Stimulated activated CD4-positive, alpha-beta T cell treated with anti-CD3 and anti-CD28 coated beads, TNF-alpha, amount 100 ng/mL, for 1 hour (primary cell): ENCODE results near the gene BOD1L1.
A peak's percentile ranks its signal among the peaks of the same experiment; 100 is the strongest.
"Not testable (repeated sequence)": the region's sequence is repeated elsewhere in the genome, so short reads cannot be mapped to it uniquely, and the experiment has no call there.

Experiments used
- DNase-seq, 3 donors: peaks; one replicate each; pipeline ENCODE4 v3.0.0-alpha.2; 2020; ENCODE audit warnings: low read depth in 3 of 3, low spot score in 1 of 3

BOD1L1 gene

DNA sequence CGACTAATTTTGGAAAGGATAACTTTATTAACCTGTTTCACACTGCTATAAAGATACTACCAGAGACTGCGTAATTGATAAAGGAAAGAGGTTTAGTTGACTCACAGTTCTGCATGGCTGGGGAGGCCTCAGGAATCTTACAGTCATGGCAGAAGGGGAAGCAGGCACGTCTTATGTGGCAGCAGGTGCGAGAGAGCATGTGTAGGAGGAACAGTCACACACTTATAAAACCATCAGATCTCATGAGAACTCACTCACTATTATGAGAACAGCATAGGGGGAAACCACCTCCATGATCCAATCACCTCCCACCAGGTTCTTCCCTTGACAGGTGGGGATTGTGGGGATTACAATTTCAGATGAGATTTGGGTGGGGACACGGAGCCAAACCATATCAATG, 67.4 kb downstream of the BOD1L1 start:
- DNase-seq: not testable (repeated sequence)

DNA sequence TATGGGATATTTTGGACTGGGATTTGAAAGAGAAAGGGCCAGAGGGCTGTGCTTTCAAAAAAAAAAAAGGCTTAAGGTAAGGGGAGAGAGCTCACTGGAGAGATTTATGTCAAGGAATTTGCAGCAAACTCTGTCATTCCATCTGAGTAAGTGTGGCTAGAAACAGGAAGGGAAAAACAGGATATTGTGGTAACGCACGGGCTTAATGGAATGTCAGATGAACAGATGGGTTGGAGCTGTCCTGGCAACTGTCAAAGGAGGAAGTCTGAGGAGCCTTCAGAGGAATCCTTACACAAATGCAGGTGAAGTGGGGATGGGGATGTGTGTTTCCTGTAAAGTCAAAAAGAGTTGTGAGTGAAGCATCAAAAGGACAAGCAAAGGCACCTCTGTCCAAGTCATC, 68.1 kb downstream of the BOD1L1 start:
- DNase-seq: no peak

DNA sequence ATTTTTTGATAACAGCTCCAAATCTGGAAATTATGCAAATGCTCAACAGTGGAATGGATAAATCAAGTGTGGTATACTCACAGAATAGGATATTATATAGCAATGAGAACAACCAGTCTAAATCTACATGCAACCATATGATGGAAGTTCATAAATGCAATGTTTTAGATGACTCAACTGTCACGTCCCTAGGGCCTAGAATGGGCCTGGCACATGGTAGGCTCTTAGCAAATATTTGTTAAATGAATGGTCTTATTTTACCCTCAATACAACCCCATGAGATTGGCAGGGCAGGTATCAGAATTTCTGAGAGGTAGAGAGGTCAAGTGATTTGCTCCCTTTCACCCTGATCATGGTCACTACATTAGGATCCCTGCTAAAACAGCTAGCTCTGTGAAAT, 68.6 kb downstream of the BOD1L1 start:
- no peak for DNase-seq

DNA sequence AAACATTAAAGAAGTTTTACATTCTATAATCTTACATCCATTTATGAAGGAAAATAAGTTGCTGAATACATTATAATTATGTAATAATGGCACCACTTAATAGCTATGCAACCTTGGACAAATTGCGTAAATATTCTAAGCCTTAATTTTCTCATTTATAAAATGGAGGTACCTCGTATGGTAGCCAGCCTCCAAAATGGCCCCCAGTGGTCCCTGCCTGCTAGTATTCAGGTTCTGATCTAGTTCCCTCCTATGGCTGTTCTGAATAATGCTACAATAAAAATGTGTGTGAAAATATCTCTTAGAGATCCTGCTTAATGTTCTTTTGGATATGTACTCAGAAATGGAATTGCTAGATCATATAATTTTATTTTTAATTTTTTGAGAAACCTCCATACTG, 72.2 kb downstream of the BOD1L1 start:
- DNase-seq: no peak

DNA sequence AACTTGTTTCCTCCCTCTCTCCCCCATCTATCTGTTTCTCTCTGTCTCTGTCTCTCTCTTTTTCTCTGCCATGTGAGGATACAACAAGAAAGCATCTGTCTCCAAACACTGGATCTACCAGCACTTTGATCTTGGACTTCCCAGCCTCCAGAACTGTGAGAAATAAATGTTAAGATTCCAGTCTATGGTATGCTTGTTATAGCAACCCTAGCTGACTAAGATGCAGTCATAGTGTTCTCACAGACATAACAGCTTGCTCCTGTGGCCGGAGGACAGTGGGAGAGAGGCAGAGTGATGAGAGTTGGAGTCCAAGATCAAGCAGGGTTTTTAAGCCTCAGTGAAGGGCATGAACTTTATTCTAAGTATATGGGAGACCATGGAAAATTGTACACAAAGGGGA, 74.4 kb downstream of the BOD1L1 start:
- DNase-seq: no peak

DNA sequence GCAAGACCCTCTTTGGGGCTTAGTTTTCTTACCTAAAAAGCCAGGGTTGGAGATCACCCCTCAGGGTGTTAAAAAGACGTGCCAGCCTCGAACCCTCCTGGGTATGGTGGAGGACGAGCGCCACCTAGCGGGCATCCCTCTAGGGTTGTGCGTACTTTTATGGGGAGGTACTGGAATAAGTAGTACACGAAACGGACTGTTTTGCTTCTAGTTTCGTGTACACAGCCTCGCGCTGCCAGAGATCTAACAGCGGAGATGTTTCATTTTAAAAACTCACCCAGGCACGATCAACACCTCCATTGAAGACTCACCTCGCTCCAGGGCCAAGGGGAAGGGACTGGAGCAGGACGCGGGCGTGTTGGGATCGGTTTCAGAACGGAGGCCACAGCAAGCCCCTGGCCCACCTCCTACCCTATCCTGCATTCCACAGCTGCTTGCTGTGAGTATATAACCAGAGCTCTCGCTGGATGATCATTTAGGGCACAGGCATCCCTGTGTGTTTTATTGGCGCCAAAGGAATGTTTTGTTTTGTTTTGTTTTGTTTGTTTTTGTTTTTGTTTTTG, 78.5 kb downstream of the BOD1L1 start:
- peak; percentile 42 to 88 (median 53) for DNase-seq

DNA sequence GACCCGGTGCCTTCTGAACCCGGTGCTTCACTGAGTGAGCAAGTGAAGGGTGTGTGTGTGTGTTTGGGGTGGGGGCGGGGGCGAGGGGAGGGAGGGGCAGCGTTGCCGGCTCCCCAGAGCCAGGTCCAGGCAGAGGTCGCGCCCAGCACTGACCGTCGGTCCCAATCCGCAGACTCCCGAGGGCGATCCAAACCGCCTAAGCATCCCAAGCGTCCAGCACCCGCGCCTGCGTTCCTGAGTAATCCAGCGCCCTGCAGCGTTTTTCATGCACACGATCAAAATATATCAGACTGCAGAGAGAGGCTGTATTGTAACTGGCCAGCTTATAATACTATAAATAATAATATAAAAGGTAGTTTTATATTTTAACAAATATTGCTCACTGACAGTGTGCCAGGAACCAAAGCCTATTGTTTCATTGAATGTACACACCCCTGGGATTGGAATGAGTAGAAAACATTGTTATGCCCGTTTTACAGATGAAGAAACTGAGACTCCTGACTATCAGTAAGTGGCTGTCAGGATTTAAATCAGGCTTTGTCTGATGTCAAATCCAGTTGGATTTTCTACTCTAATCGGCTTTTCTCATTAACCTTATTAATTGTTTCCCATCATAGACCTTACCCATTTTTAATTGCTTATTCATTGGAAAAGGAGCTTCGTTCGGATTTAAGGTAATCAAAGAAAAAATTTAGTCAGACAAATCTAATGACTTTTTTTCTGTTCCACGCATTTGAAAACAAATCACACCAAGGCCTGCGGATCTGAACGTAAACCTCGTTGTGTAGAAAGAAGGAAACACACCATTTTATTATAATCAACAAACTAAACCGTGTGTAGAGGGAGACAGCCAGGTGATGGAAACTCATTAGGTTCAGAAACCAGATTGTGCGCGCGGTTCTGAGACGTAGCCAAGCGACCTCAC, 79.2 kb downstream of the BOD1L1 start:
- no peak for DNase-seq

DNA sequence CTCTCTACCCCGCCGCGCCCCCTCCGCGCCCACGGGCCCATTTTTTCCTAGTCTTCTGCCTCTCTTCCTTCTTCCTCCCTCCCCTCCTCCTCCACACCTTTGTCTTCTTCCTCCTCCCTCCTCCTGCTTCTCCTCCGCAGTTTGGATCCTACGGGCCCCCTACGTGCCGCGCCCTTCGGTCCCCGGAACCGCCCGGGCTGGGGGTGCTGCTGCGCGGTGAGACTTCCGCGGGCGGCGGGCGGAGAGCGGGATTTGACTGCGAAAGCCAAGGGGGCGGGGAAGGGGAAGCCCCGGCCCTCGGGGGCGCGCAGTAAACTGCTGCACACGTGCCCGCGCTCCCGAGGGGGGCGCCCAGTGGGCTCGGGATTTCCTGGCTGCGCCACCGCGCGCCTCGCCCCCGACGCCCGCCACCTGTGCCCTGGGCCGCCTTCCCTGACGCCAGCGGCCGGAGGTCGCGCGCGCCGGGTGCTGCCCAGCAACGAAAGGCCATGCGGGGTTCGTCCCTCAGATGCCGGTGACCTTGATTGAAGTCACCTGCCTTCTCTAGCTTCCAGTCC, 80.0 kb downstream of the BOD1L1 start:
- DNase-seq: no peak

DNA sequence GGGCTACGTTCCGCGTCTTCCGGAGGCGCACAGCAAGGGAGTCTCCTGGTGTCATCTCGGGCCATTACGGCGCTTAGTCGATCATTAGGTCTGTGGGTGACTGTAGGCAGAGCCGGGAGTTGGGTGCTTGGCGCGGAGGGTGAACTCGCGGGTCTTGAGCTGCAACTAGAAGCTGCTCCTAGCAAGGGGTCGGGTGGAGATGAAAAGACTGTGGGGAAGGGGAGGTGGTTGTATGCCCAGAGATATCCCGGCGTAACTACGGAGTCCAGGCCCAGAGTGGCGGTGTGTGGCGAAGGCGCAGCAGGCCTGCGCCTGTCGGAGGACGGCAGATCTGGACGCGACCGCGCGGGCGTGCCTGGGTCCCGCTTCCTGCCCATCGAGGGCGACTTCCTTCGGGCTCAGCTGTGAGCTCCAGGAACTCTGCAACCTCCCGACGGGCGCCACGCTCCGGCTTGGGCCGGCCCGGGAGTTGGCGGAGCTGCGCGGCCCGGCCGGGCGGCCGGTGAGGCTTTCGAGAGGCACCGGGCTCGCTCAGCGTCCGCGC, 80.5 kb downstream of the BOD1L1 start:
- no peak for DNase-seq

DNA sequence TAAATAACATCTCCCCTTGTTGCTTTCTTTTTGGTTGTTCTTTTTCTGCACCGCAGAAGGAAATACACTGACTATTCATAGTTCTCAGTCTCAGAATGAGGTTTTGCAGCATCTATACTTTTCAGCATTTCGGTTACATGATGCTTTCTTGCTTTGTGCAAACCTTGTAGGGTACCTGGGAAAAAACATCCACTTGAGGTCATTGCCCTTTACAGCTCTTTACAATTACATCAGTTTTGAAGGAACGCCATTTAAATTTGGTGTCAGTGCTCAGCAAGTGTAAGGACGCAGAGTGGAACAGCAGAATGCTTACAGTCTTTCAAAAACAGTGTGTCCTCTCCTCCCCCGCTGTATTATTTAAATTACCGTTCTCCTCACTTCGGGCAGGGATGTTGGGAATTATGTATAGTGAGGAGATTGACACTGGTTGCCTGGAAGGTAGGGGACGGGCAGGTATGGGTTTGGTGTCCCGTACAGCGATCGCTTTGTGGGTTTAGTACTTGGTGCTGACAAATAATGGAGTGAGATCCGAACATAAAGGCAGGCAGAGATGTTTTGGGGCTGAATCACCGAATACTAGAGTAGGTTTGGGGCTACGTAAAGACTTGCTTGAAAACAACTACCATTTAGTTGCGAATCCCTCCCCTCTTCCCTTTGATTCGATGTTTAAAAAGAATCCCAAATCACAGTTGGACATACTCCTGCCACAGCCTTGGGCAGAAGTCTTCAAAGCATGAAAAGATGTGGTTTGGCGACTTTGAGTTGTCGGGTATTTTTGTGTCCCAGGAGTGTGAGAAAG, 81.2 kb downstream of the BOD1L1 start:
- DNase-seq: no peak

DNA sequence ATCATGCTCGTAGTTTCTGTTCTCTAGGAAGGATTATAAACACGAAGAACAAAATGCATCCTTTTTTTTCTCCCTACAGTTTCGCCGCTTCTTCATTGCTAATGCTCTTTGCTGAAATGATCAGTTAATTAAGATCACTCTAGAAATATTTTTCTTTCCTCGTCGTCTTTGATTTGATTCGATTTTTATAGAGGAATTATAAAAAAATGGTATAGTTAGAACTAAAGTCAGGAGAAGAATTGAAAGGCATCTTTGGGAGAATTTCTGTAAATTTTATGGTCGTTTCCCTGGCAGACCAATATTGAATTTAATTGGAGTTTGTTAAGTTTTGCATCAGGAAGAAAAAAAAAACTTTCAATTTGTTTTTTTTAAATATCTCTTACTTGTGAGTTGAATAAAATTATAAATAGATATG, 82.1 kb downstream of the BOD1L1 start:
- DNase-seq: no peak

DNA sequence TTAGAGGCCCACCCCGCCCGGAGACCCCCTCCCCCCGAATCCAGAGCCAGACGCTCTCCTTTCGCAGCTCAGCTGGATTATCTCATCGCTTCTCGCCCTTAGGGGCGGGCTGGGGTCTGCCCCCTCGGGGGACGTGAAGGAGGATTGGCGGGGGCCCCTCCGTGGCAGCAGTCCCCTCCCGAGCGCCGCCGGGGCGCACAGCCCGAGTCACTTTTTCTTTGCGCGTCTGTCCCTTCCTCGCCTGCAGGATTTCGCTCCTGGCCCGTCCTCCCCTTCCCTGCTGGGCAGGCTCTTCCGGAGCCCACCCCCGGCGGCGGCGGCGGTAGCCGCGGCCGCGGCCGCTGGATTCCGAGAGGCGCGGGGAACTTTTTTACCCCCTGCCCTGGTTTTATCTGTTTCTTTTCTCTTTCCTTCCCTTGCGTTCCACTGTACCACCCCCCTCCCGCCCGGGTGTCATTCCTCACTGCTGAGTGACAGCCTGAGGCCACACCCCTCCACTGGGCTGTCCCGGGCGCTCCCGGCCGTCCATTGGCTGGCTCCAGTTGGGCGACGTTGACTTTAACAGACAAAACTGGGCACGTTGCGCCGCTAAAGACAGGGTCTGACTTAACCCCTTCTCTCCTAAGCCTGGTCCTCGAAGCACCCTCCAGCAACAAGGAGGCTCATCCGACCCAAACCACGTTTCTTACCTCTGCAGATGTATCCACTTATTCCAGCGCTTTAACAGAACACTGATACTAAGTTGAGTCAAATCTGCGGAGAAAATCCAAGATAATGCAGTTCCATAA, 82.7 kb downstream of the BOD1L1 start:
- no peak for DNase-seq

DNA sequence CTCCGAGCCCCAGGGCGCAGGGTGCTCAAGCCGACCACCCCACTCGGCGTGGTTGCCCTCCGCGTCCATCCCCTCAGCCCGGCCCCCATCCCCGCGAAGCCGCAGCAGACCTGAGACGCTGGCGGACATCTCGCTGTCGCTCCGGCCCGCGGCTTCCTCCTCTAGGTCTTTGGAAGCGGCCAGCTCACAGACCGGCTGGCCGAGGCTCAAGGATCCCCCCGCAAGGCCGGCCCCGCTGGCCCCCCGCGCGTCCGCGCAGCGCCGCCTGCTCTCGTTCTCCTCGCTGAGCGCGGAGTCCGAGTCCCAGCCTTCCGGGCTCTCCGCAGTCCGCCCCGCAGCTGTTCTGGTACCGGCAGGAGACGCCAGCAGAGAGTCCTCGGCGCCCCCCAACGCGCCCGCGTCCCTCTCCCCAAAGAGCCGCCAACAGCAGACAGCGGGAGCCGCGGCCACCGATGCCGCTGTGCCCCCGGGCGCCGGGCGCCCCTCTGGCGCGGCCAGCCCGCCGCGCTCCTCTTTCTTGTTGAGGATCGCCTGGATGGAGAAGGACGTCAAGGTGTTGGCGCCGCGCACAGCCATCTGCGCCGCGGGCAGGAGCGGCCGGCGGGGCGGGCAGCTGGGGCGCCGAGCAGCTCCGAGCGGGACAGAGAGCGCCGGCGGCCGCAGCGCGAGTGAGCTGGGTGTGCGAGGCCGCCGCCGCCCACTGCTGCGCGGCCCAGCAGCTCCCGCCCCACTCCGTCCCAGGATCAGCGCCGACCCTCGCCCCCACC, 83.5 kb downstream of the BOD1L1 start, which contains the start of gene NKX3-2:
Gene NKX3-2 (minus strand): TSS at position 670 of the 767 bp plus-strand sequence. CDS start 94 bp downstream, at position 576.
- no peak for DNase-seq

DNA sequence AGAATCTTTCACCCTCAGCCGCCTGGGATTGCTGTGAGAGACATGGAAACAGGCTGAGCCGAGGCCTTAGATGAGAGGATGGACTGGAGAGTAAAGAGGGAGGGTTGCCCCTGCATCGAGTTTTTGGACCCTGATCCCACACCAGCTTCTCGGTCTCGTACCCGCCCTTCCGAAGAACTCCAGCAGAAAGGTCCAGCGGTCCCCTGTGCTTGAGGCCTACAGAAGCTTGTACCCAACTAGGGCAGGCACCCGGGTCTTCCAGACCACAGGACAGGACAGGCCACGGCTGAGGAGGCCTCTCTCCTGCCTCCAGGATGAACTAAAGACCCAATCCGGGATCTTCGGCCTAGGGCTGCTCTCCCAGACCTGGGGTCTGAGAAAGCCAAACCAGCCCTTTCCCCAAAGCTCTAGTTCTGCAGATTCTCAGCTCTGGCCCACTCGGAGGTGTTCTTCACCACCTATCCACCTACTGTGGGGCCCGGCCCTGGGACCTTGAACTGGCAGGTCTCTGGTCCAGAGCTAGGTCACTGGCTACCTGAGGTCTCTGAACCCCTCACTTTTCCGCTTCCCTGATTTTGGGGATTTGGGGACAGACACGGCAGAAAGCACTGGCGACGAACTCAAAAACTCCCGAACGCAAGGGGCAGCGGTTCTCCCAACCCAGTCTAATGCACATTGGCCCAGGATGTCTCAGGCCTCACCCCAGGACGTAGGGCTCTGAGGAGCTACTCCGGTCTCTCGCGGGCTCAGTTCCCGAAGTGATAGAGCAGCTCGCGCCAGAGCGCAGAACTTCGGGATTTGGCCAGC, 84.3 kb downstream of the BOD1L1 start:
- DNase-seq: no peak

DNA sequence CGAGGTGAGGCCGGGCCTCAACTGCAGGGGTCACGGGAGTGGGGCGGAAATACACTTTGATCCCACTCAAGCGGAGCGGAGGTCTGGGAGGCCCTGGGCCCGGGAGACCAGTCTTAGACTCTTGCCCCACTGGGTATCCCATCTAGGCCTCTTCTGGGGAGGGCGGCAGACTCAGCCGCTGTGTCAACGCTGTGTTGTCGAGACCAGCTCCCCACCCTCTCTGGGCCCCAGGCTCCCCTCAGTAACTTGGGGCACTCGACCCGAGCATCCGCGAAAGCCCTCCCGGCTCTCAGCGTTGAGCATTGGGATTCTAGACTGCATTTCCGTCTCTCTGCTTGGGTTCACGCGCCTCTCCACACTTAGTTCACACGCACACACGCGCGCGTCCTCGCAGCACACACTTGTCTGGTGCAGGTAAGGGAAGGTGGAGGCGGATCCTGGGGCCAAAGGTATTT, 84.9 kb downstream of the BOD1L1 start:
- no peak for DNase-seq

DNA sequence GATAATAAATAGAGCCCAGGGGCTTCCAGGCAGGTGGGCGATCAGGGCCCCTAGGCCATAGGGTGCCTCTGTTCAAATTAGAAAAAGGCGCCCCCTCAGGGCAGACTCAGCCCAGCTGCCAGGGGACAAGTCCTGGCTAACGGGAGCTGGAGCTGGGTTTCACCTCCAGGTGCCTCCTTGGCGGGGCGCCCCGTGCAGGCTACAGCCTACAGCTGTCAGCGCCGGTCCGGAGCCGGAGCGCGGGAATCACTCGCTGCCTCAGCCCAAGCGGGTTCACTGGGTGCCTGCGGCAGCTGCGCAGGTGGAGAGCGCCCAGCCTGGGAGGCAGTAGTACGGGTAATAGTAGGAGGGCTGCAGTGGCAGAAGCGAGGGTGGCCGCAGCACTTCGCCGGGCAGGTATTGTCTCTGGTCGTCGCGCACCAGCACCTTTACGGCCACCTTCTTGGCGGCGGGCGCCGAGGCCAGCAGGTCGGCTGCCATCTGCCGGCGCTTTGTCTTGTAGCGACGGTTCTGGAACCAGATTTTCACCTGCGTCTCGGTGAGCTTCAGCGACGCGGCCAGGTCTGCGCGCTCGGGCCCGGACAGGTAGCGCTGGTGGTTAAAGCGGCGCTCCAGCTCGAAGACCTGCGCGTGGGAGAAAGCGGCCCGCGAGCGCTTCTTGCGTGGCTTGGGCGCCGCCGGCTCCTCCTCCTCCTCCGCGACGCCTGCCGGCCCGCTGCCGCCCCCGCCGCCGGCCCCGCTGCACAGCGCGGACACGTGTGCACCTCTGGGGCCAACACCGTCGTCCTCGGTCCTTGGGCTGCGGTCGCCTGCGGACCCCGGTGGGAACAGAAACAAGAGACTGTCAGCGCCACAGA, 85.6 kb downstream of the BOD1L1 start:
- no peak for DNase-seq

DNA sequence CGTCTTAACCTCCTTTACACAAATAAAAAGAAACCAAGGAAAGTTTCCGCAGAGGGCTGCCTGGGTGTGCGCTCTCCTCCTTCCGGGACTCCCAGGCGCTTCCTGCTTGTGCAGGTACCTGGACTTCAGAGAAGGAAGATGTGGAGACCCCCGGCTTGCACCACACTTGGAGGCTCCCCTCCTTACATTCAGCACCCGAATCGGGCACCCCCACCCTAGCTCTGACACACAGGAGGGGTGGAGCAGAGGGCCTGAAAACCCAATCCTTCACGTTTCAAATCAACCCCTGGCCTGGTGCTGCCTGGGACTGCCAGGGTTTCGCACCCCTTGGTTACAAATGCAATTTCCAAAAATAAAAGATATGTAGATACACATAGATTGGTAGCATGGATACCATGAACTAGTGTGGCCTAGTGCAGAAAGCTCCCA, 86.3 kb downstream of the BOD1L1 start:
- no peak for DNase-seq
